ENCODE data around the gene MANEA. TPM values are rescaled to one million over a fixed set of nuclear protein-coding genes. Genes with fewer than 3 reads are reported as not detected.

Gene MANEA, protein sequence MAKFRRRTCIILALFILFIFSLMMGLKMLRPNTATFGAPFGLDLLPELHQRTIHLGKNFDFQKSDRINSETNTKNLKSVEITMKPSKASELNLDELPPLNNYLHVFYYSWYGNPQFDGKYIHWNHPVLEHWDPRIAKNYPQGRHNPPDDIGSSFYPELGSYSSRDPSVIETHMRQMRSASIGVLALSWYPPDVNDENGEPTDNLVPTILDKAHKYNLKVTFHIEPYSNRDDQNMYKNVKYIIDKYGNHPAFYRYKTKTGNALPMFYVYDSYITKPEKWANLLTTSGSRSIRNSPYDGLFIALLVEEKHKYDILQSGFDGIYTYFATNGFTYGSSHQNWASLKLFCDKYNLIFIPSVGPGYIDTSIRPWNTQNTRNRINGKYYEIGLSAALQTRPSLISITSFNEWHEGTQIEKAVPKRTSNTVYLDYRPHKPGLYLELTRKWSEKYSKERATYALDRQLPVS
- total RNA-seq (2014; rRNA removed; shearing (Covaris generic)) = 7.6 and 9.1 TPM in 2 replicates
- 13.2 and 13.3 TPM in 2 replicates for total RNA-seq (2022)
- percentile 67 among the genes with signal in this experiment for Bru-seq, nascent RNA
- percentile 50 among the genes with signal in this experiment for BruChase-seq, experiment 1, labeled RNA remaining after a 6-hour chase
- percentile 79 among the genes with signal in this experiment for BruChase-seq, experiment 2, labeled RNA remaining after a 2-hour chase
- long read RNA-seq, full-length matches to known transcripts = 14 of 16 reads
- long read RNA-seq, partial matches to known transcripts = 1 of 16 reads
- long read RNA-seq, other reads (novel, unspliced or antisense) = 1 of 16 reads

DNA sequence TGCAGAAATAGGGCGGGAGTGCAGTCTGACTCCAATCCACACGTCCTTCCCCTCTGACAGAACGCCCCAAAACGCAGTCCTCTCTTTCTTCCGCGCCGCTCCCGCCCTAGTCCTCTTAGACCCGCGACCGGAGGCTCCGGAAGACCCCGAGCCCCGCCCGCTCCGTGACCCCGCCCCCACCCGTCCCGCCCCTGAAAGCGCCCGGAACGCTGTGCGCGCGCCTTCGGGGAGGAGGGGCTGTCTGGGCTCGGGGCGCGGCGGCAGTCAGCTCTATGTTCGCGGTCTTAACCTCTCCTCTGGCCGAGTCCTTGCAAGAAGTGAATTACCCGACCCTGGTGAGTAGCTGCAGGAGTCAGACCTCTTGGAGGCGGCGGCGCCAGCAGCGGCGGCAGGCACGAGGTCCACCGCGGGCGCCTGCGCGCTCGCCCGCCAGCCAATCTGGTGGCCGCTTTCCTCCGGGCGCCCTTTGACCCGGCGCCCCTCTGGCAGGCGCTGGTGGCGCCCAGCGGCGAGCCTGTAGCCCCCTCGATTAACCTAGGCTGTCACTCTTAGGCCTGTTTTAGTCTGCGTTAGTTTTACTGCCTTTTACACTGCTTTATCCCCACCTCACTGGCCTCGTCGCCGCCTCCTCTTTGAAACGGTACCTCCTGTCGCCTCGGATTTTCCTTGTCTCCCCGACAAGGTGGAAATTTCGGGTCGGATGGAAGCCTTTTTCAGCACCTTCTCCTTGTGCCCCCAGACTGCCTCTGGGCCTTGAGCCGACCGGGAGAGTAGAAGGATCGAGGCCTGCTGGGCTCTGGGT, at the start of gene MANEA:
Gene MANEA (plus strand): TSS at position 232 of the 802 bp plus-strand sequence. CDS start 8,905 bp downstream, outside the sequence.
- POLR2A ChIA-PET = interaction anchor here (0.7 to 1.8 kb wide), 3 partner anchors 9 to 63 kb away, joined by 3 to 8 read pairs (median 4); no protein-coding TSS in a partner anchor
- H3K79me2 ChIP-seq (ENCODE audit: insufficient read depth, low read depth, low read length) = peaks cover 74% of the 10 kb centered on the region

DNA sequence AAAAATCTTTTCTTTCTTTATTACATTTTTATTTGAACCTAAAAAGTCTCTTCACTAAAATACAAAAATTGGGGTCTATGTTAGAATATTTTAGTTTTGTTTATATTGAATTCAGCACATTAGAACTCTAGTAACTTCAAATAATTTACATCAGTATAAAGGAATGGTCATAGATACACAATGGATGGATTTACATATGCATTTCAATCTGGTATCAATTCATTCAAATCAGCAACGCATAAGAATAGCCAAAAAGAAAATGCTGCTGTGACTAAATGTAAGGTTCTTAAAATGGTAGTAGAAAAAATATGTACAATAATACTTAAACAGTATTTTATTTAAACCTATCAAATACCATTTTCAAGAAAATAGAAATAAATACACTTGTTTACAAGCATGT, 47.6 kb upstream of the MANEA start:
- CTCF ChIA-PET (ENCODE audit: unreplicated experiment) = no interaction called here
- no peak for DNase-seq (ENCODE audit: low spot score)
- no peaks in the 10 kb centered on the region for H3K4me1 ChIP-seq (ENCODE audit: insufficient read depth, low read length, poor library complexity, severe bottlenecking)
- no peak overlapping the region for H2AFZ ChIP-seq (ENCODE audit: low read length)
- no peak for TF ChIP-seq EZH2phosphoT487 (IDR thresholded peaks at IDR 0.05; ENCODE audit: borderline replicate concordance, low read depth, low read length)
- TF ChIP-seq, protein P1, sequence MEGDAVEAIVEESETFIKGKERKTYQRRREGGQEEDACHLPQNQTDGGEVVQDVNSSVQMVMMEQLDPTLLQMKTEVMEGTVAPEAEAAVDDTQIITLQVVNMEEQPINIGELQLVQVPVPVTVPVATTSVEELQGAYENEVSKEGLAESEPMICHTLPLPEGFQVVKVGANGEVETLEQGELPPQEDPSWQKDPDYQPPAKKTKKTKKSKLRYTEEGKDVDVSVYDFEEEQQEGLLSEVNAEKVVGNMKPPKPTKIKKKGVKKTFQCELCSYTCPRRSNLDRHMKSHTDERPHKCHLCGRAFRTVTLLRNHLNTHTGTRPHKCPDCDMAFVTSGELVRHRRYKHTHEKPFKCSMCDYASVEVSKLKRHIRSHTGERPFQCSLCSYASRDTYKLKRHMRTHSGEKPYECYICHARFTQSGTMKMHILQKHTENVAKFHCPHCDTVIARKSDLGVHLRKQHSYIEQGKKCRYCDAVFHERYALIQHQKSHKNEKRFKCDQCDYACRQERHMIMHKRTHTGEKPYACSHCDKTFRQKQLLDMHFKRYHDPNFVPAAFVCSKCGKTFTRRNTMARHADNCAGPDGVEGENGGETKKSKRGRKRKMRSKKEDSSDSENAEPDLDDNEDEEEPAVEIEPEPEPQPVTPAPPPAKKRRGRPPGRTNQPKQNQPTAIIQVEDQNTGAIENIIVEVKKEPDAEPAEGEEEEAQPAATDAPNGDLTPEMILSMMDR (conservative IDR thresholded peaks at IDR 0.05; ENCODE audit: low read length) = no peak
- no peak overlapping the region for H3K4me2 ChIP-seq (ENCODE audit: low read length)
- no peak overlapping the region for H3K27ac ChIP-seq (ENCODE audit: low read depth, low read length, poor library complexity, severe bottlenecking)
- H3K9me3 ChIP-seq (ENCODE audit: low read length) = no peaks in the 10 kb centered on the region
- intact Hi-C loops (cut with micrococcal nuclease; ENCODE audit: unreplicated experiment) = no loop called here
- no peaks in the 10 kb centered on the region for H3K79me2 ChIP-seq (ENCODE audit: insufficient read depth, low read depth, low read length)
- no peaks in the 10 kb centered on the region for H3K9me2 ChIP-seq (ENCODE audit: insufficient read depth, low read length)
- H3K4me3 ChIP-seq (ENCODE audit: low read depth, low read length, poor library complexity, severe bottlenecking) = no peak overlapping the region
- BruUV-seq (replicated peaks) = no TSS peak
- no peaks in the 10 kb centered on the region for H3K36me3 ChIP-seq (ENCODE audit: insufficient read depth, low read length)
- POLR2A ChIA-PET = no interaction called here
- no peaks in the 10 kb centered on the region for H4K20me1 ChIP-seq (ENCODE audit: insufficient read depth, low read length)

More for the DNA sequence above, at the start of gene MANEA:
- H3K9me3 ChIP-seq (ENCODE audit: low read length) = peaks cover 2% of the 10 kb centered on the region; the same call in 1 of the 2 replicates
- peak; percentile 86 for DNase-seq (ENCODE audit: low spot score)
- H3K4me2 ChIP-seq (ENCODE audit: low read length) = peak within 1 kb of the TSS; percentile 91
- intact Hi-C loops (cut with micrococcal nuclease; ENCODE audit: unreplicated experiment) = loop anchor here (2.0 to 10.0 kb wide), 3 partner anchors 945 to 1471 kb away; partner anchors contain the start of gene UFL1
- 0 out of 2 replicates have a peak, but pooled peaks cover under 1% of the 10 kb centered on the region for H4K20me1 ChIP-seq (ENCODE audit: insufficient read depth, low read length)
- peak within 1 kb of the TSS; percentile 84 for H2AFZ ChIP-seq (ENCODE audit: low read length)
- H3K9me2 ChIP-seq (ENCODE audit: insufficient read depth, low read length) = no peaks in the 10 kb centered on the region
- H3K4me3 ChIP-seq (ENCODE audit: low read depth, low read length, poor library complexity, severe bottlenecking) = peak within 1 kb of the TSS; percentile 84
- BruUV-seq (replicated peaks) = no TSS peak
- peak within 1 kb of the TSS; percentile 93 for H3K27ac ChIP-seq (ENCODE audit: low read depth, low read length, poor library complexity, severe bottlenecking)
- peaks cover 3% of the 10 kb centered on the region for H3K36me3 ChIP-seq (ENCODE audit: insufficient read depth, low read length)
- CTCF ChIA-PET (ENCODE audit: unreplicated experiment) = no interaction called here
- TF ChIP-seq, protein P1 (conservative IDR thresholded peaks at IDR 0.05; ENCODE audit: low read length) = no peak
- no peak for TF ChIP-seq EZH2phosphoT487 (IDR thresholded peaks at IDR 0.05; ENCODE audit: borderline replicate concordance, low read depth, low read length)
- peaks cover 31% of the 10 kb centered on the region for H3K4me1 ChIP-seq (ENCODE audit: insufficient read depth, low read length, poor library complexity, severe bottlenecking)
